NCI-H69 (cell line): ENCODE results near the gene BNIP5.
"Not testable (repeated sequence)": the region's sequence is repeated elsewhere in the genome, so short reads cannot be mapped to it uniquely, and the experiment has no call there.

Source experiments
- DNase-seq: peaks from one replicate; lab custom pipeline; 2025; lab: John Stamatoyannopoulos, UW

Gene BNIP5

GRCh38 chr6:36343109-36343680, 6.5 kb upstream of the BNIP5 start:
- no peak for DNase-seq

DNA sequence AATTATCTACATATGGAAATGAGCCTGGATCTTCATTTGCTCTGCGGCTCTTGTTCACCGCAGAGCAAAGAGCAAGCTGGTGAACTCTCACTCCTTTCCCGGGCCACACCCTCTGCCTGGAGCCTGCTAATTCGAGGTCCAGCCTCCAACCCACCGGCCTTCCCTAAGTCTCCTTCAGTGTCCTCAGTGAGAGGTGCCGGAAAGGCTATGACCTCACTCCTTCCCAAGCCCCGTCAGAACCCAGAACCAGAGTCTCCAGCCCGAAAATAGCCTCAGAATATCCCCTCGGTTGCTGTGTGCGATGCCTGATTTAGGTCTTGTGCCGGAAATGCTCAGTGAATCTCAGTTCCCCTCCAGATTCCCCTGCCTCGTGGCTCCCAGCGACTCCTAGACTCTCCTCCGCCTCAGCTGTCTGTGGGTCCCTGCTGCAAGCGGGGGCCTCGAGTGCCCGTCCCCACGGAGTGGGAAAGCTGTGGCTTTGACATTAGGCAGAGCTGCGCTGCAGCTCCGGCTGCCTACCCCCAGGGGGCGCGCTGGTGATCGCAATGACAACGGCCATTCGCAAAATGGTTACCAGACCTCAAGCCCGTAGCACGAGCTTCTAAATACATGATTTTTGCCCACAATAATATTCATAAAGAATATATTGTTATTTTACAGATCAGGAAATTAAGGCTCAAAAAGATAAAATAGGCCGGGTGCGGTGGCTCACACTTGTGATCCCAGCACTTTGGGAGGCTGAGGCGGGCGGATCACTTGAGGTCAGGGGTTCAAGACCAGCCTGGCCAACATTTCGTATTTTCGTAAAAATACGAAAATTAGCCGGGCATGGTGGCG, 4.1 kb upstream of the BNIP5 start:
- DNase-seq = peak; percentile 77

- no peak for DNase-seq
Measured at GRCh38 chr6:36340306-36340617, 3.6 kb upstream of the BNIP5 start.

- DNase-seq = no peak
Measured at GRCh38 chr6:36339146-36339545, 2.5 kb upstream of the BNIP5 start.

GRCh38 chr6:36338223-36338622, 1.5 kb upstream of the BNIP5 start:
- DNase-seq = not testable (repeated sequence)

DNA sequence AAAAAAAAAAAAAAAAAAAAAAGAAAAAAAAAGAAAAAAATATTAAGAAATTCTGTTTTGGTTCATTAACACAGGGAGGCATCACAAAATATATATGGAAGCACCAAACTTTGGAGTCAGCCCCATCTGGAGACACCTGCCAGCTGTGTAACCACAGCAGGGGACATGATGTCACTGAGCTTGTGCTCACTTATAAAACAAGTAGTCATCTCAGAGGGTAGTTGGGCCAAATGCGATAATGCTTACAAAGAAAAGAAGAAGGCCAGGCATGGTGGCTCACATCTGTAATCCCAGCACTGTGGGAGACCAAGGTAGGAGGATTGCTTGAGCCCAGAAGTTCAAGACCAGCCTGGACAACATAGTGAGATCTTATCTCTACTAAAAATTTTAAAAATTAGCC, 1.1 kb upstream of the BNIP5 start:
- DNase-seq = peak; percentile 60

DNA sequence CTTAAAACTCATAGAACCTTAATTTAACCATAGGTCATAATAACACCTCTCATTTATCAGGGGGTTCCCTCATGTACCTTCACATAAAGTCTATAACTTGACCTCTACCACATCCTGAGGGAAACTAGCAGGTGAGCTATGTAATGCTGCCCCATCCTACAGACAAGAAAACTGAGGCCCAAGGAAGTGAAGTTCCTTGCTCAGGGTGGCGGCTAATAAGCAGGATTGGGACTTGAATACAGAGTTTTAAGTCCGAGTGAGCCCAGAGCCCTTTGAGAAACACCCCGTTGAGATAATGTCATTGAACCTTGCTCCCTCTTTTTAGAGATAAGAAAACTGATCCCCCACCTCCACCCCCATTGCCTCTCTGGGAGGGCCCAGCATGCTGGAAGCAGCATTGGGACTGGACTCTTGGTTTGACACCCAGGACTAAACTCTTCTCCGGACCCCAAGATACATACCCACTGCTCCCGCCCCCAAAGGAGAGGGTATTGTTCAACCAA, 429 bp downstream of the BNIP5 start:
- no peak for DNase-seq

GRCh38 chr6:36335465-36336207, 1.1 kb downstream of the BNIP5 start:
- DNase-seq = no peak

DNA sequence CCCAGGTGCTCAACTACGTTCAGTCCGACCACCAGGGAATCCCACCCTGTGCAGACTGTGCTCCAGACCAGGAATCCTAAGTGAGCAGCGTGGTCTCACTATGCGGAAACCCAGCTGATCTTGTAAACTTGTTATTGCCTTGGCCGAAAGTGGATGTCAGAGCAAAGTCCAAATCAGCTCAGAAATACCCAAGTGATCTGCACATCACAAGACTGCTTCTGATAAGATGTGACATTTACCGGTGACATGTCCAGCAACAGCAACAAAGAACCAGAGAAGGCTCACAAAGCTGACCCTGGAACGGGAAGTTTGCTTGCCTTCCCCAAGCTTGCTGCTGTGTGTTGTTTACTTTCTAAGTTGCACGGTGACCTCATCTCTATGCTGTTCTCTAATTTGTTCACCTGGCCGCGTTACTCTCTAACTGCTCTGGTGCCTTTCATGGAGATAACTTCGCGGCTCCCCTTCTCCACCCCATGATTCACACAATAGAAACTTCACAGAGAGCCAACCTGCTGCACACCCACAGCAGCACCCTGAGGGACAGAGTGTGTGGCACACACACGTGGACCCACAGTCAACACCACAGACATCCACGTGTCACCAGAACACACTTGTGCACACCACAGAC, 1.7 kb downstream of the BNIP5 start:
- peak; percentile 71 for DNase-seq

DNA sequence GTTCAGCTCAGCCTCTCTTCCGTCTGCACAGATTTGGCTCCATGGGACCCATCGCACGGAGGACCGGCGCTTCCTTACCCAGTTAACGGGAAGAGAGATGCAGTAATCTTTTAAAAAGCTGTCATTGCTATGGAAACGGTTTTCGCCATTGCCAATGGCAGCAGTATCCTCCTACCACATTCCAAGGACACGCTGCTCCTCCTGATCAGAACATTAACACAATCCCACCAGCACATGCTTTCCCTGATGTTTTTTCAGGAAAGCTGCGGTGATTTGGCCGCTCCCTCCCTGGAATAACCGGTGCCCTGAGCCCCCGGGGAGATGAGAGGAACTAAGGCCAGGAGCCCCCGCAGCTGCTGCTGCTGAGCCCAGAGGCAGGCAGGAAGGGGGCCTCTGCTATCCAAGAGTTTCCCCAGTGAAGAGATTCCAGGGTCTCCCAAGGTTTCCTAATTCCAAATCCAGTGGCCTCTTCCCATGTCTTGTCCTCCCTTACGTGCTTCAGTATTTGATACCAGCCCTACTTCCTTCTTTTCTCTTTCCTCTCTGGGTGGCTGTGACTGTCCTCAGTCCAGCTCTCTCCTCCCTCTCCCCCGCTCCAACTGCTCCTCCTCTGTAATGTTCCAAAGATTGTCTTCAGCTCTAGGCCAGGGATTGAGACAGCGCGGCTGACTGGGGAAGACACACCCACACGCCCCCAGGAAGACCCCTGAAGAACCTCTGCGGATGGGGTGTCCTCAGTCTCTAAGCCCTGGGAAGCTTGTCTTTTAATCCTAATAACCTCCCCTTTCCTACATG, 2.6 kb downstream of the BNIP5 start:
- no peak for DNase-seq

DNA sequence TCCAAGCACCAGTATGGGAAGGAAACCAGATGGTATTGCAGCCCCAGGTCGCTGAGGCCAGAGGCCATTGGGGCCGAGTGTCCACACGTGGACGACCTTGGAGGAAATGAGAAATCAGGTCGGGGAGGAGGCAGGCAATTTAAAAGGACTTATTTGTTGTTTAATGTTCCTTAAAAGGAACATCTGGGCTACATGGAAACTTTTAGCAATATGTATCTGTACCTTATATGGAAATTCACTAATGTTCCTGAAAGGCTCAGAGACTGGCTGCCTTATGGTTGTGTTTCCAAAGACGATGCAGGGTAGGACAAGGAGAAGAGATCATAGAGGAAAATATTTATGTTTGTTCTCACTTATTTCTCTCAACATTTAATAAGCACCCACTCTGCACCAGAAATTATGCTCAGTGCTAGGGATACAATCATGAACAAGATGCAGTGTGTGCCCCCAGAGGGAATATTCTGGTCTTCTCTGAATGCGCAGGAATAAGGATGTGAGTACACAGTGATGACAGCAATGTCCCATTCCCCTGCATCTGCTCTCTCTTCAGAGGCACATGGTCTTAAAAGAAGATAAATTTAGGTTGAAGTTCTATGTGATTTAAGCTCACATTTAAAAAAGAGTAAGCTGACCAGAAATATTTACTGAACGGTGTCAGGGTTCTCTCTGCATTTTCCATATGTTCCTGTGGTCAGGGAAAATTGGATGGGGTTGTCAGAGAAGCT, 3.4 kb downstream of the BNIP5 start:
- DNase-seq = no peak

GRCh38 chr6:36331381-36331780, 5.3 kb downstream of the BNIP5 start:
- no peak for DNase-seq

DNA sequence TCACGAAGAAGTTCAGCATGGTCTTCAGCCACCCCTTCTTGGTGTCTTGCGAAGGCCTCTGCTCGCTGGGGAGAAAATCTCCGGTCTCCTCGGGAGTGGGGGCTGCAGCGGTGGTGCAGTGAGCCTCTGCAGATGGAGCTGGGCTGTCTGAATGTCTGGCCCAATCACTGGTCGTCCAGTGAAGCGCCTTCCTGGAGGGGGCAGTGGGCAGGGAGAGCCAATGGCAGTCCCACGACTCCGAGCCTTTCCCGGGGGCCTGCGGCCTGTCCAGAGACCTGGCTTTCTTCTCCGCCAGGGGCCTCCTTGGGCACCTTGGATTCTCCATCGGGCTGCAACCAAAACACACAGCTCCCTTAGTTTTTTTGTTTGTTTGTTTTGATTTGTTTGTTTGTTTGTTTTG, 6.3 kb downstream of the BNIP5 start:
- DNase-seq = no peak

- no peak for DNase-seq
Measured at GRCh38 chr6:36329798-36330291, 6.8 kb downstream of the BNIP5 start.

GRCh38 chr6:36328600-36328999, 8.1 kb downstream of the BNIP5 start:
- DNase-seq = no peak

GRCh38 chr6:36327919-36328236, 8.8 kb downstream of the BNIP5 start:
- DNase-seq = no peak

GRCh38 chr6:36327226-36327918, 9.3 kb downstream of the BNIP5 start:
- peak; percentile 63 for DNase-seq

DNA sequence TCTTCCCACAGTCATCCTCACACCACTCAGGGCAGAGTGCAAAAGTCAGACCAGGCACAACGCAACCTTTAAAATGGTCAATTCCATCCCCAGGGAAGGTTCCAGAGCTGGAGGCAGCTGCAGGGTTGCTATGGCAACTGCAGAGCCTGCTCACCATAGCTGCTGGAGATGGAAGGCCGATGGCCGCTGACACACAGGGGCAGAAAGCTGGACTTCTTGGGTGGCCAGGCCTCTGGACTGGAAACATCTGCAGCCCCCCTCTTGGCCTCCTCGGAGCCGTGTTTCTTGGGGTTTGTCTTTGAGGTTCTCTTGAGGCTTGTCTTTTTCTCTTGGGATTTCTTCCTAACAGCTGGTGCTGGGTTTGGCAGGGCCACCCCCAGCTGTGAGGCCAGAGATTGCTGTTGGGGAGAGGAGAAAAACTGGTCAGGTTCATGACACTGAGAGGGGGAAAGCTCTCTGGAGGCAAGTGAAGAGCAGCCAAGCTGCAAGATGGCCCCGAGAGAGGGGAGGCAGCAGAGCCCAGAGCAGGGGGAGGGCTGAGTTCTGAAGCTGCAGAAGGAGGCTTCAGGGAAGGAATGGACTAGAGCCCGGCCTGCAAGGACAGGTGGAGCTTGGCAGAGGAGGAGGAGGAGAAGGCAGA, 10.2 kb downstream of the BNIP5 start:
- DNase-seq = peak; percentile 64

GRCh38 chr6:36324715-36325114, 12.0 kb downstream of the BNIP5 start:
- no peak for DNase-seq

DNA sequence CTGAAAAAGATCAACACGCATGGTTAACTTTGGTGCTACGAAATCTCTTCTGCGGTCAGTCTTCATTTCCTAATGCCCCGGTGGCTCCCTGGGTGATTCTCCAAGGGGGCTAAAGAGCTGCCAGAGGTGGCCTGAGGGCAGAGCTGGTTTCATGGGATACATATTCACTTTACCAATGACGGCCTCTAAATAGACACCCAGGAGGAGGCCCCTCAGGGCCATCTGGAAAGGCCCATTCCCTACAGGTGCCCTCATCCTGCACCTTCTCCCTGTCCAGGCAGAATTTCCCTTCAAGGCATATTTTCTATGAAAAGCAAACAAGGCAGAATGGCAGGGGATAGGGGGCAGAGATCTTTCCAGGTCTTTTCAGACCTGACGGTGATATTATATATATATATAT, 12.5 kb downstream of the BNIP5 start:
- DNase-seq = peak; percentile 69
